B cell (primary cell): Measurements from ENCODE around the gene SLC2A13. TPM values are rescaled to one million over a fixed set of nuclear protein-coding genes. Genes with fewer than 3 reads are reported as not detected.

Experiments used
- ATAC-seq: fragments of 200-7000 bp; cut with Tn5 transposase; one replicate; pipeline ENCODE4 v1.10.0; 2021; ENCODE audit warnings: low read depth, mild to moderate bottlenecking, moderate number of reproducible peaks, moderate library complexity
- CTCF ChIA-PET: fragments of 350-600 bp; sonication (Branson Sonifier 250); formaldehyde crosslinking; loops from one replicate; lab custom pipeline; 2021; ENCODE audit warnings: antibody characterized with exemption, inconsistent platforms; lab: Charles Lee
- POLR2A ChIA-PET: fragments of 350-600 bp; sonication (Branson Sonifier 250); formaldehyde crosslinking; loops from one replicate; lab custom pipeline; 2021; ENCODE audit warnings: antibody characterized with exemption; lab: Charles Lee
- DNase-seq: peaks from one replicate; pipeline ENCODE4 v3.0.0; 2013
- H2AFZ ChIP-seq: 2 replicates; pipeline ENCODE4 v1.6.1; 2012; ENCODE audit warnings: mild to moderate bottlenecking, low read depth, low read length; ENCODE audit not compliant: insufficient read depth, poor library complexity, severe bottlenecking
- H3K27ac ChIP-seq, 2 donors: 1 replicate in 1 of 2; 2 replicates in 1 of 2; pipeline ENCODE4 v1.5.1; 2012 to 2013; ENCODE audit warnings: low read length in 2 of 2, mild to moderate bottlenecking in 2 of 2, moderate library complexity in 1 of 2
- H3K27me3 ChIP-seq, 4 experiments: fragments of 200-600 bp in 1 of 4; sonication (generic) in 1 of 4; replicated peaks in 1 of 4; 1 replicate in 2 of 4; 2 replicates in 2 of 4; pipeline versions ENCODE4 v1.6.1 to v1.7.0; 2013 to 2016; ENCODE audit warnings: low read length in 3 of 4, mild to moderate bottlenecking in 2 of 4, mixed read lengths in 1 of 4, moderate library complexity in 1 of 4; ENCODE audit not compliant: insufficient read depth in 4 of 4, control insufficient read depth in 3 of 4; ENCODE audit errors: control extremely low read depth in 1 of 4
- H3K36me3 ChIP-seq, 2 experiments: replicated peaks in 1 of 2; 1 replicate in 1 of 2; 2 replicates in 1 of 2; pipeline versions ENCODE4 v1.6.1 to v1.7.1; 2013; ENCODE audit warnings: low read length in 1 of 2; ENCODE audit not compliant: insufficient read depth in 2 of 2, control insufficient read depth in 1 of 2; ENCODE audit errors: control extremely low read depth in 1 of 2, extremely low read depth in 1 of 2
- H3K4me1 ChIP-seq, 2 donors: fragments of 200-600 bp in 1 of 2; sonication (generic) in 1 of 2; 1 replicate in 1 of 2; 2 replicates in 1 of 2; pipeline versions ENCODE4 v1.5.1 to v1.6.1; 2013 to 2017; ENCODE audit warnings: low read length in 2 of 2; ENCODE audit not compliant: control insufficient read depth in 2 of 2, insufficient read depth in 2 of 2
- H3K4me2 ChIP-seq: replicated peaks from 2 replicates; pipeline ENCODE3; 2012; ENCODE audit warnings: mild to moderate bottlenecking, low read depth, low read length; ENCODE audit not compliant: poor library complexity, severe bottlenecking
- H3K4me3 ChIP-seq, 5 experiments: fragments of 200-600 bp in 1 of 5; sonication (generic) in 1 of 5; 1 replicate in 3 of 5; 2 replicates in 2 of 5; pipeline versions ENCODE4 v1.5.1 to v1.7.0; 2011 to 2016; ENCODE audit warnings: low read length in 4 of 5, mild to moderate bottlenecking in 4 of 5, low read depth in 2 of 5, control low read depth in 1 of 5, moderate library complexity in 1 of 5; ENCODE audit not compliant: insufficient read depth in 1 of 5; ENCODE audit errors: control extremely low read depth in 1 of 5, extremely low read depth in 1 of 5
- H3K79me2 ChIP-seq: fragments of 200-600 bp; sonication (generic); one replicate; pipeline ENCODE4 v1.6.0; 2016; ENCODE audit warnings: low read length; ENCODE audit not compliant: control insufficient read depth, insufficient read depth
- H3K9ac ChIP-seq: fragments of 200-600 bp; sonication (generic); 2 replicates; pipeline ENCODE4 v1.6.1; 2017; ENCODE audit warnings: mild to moderate bottlenecking, low read length, moderate library complexity
- H3K9me3 ChIP-seq, 3 donors: one replicate each; pipeline versions ENCODE4 v1.6.1 to v1.7.1; 2013; ENCODE audit warnings: low read length in 2 of 3; ENCODE audit not compliant: control insufficient read depth in 2 of 3, insufficient read depth in 1 of 3; ENCODE audit errors: control extremely low read depth in 1 of 3
- H4K20me1 ChIP-seq: 2 replicates; pipeline ENCODE4 v1.6.0; 2012; ENCODE audit warnings: mild to moderate bottlenecking, low read length; ENCODE audit not compliant: insufficient read depth, control insufficient read depth, poor library complexity, severe bottlenecking
- H3K27ac Mint-ChIP-seq: one replicate; pipeline ENCODE4 v1.8.0; 2021; ENCODE audit warnings: mixed read lengths
- H3K27me3 Mint-ChIP-seq: one replicate; pipeline ENCODE4 v1.8.0; 2021; ENCODE audit warnings: mixed read lengths
- H3K4me1 Mint-ChIP-seq: one replicate; pipeline ENCODE4 v1.8.0; 2021; ENCODE audit warnings: mixed read lengths
- H3K4me3 Mint-ChIP-seq: one replicate; pipeline ENCODE4 v1.8.0; 2021; ENCODE audit warnings: mixed read lengths
- H3K9me3 Mint-ChIP-seq: one replicate; pipeline ENCODE4 v1.8.0; 2022; ENCODE audit warnings: mixed read lengths; ENCODE audit not compliant: insufficient read depth
- CTCF ChIP-seq: fragments of 200-600 bp; IDR thresholded peaks from one replicate; pipeline ENCODE4 v1.8.0; 2022; ENCODE audit warnings: antibody characterized with exemption, mild to moderate bottlenecking
- EZH2 ChIP-seq: IDR thresholded peaks from 2 replicates; pipeline ENCODE4 v1.6.1; 2012; ENCODE audit warnings: borderline replicate concordance, low read depth, mild to moderate bottlenecking, moderate library complexity, low read length; ENCODE audit not compliant: insufficient read depth, poor library complexity, severe bottlenecking
- WGBS: methylation state at CpG from one replicate; pipeline ENCODE4 v1.1.5; 2013; ENCODE audit warnings: missing lambda C conversion rate; ENCODE audit not compliant: insufficient coverage; 5-methylcytosine and 5-hydroxymethylcytosine counted together
- intact Hi-C: fragments of 100-400 bp; cut with micrococcal nuclease; formaldehyde crosslinking; loops from one replicate; pipeline ENCODE4 v1.10.0; 2022
- polyA plus RNA-seq: library from polyadenylated mRNA; depleted of rRNA; stranded (reverse); fragments of >200 nt; gene quantifications from 2 replicates; pipeline ENCODE4 v1.2.3, GENCODE V29; 2012
- total RNA-seq, 2 donors: library from RNA; stranded (reverse); fragments of 120-200 nt in 1 of 2; gene quantifications; 1 replicate in 1 of 2; 2 replicates in 1 of 2; pipeline versions ENCODE4 v1.2.3 to v1.2.4, GENCODE V29; 2013 to 2022

SLC2A13 gene
- total and polyA plus RNA-seq, 2 donors (not counting 1 experiment from before 2014, with no cell fraction given): 2.1 to 8.6 TPM

- no CpG with 5 or more reads among the region's 2 CpGs for WGBS
- Histone ChIP-seq H3K79me2 (no peaks in the 10 kb centered on the region), H3K27me3 (no peaks in the 10 kb centered on the region), H2AFZ (no peak overlapping the region), H3K4me2 (no peak overlapping the region), H3K9ac (no peak overlapping the region), H4K20me1 (no peaks in the 10 kb centered on the region), H3K4me3 (no peak overlapping the region), H3K36me3 (no peaks in the 10 kb centered on the region), H3K9me3 (no peaks in the 10 kb centered on the region), H3K27ac (no peak overlapping the region), H3K4me1 (no peaks in the 10 kb centered on the region)
- ChIA-PET CTCF (no interaction called here), POLR2A (no interaction called here)
- Mint-ChIP-seq H3K4me3 (no peak overlapping the region), H3K27ac (no peak overlapping the region), H3K27me3 (no peaks in the 10 kb centered on the region), H3K9me3 (no peaks in the 10 kb centered on the region), H3K4me1 (no peaks in the 10 kb centered on the region)
- no peak for TF ChIP-seq EZH2
- no peak for TF ChIP-seq CTCF
- no peak for DNase-seq
- intact Hi-C loops: no loop called here
- ATAC-seq: no peak
Observed at GRCh38 chr12:39959031-39959430, 146.8 kb downstream of the SLC2A13 start.

- H3K27me3 Mint-ChIP-seq: no peaks in the 10 kb centered on the region
- no peaks in the 10 kb centered on the region for H3K36me3 ChIP-seq
- H3K9me3 ChIP-seq: no peaks in the 10 kb centered on the region
Observed at GRCh38 chr12:39958377-39958776, 147.5 kb downstream of the SLC2A13 start.

More at GRCh38 chr12:39958377-39958776, 147.5 kb downstream of the SLC2A13 start:
- no peaks in the 10 kb centered on the region for H3K27me3 ChIP-seq
- no peak overlapping the region for H3K27ac ChIP-seq
- WGBS: 95% methylated on average over 2 of the region's 3 CpGs
- no peaks in the 10 kb centered on the region for H4K20me1 ChIP-seq
- Mint-ChIP-seq H3K9me3 (no peaks in the 10 kb centered on the region), H3K4me3 (no peak overlapping the region), H3K27ac (no peak overlapping the region), H3K4me1 (no peaks in the 10 kb centered on the region)
- ChIA-PET POLR2A (no interaction called here), CTCF (no interaction called here)
- ATAC-seq (no peak), DNase-seq (no peak)
- H3K4me3 ChIP-seq: no peak overlapping the region
- no peaks in the 10 kb centered on the region for H3K79me2 ChIP-seq
- intact Hi-C loops: no loop called here
- no peak overlapping the region for H3K4me2 ChIP-seq
- H3K4me1 ChIP-seq: no peaks in the 10 kb centered on the region
- no peak for TF ChIP-seq CTCF
- no peak for TF ChIP-seq EZH2
- H3K9ac ChIP-seq: no peak overlapping the region
- no peak overlapping the region for H2AFZ ChIP-seq
